ENCODE data around the gene PSME3. TPM values are rescaled to one million over a fixed set of nuclear protein-coding genes. Genes with fewer than 3 reads are reported as not detected.

Gene PSME3
- total RNA-seq, 1 experiment from 2014 or later, result 222 TPM

GRCh38 chr17:42857389-42857788, 24.2 kb downstream of the PSME3 start:
- no peak overlapping the region for H3K27ac ChIP-seq (ENCODE audit: insufficient read length, low read depth, low read length)
- no peak overlapping the region for H4K8ac ChIP-seq (replicated peaks; ENCODE audit: insufficient read length, low read depth, low read length)
- no CpG with 5 or more reads among the region's 1 CpG for whole genome bisulfite sequencing (ENCODE audit: extremely low coverage, insufficient read length, low lambda C conversion rate)
- H2BK12ac ChIP-seq (ENCODE audit: insufficient read length, low read depth, low read length), result no peak overlapping the region
- no peaks in the 10 kb centered on the region for H4K20me1 ChIP-seq (ENCODE audit: control insufficient read depth, insufficient read depth, insufficient read length)
- no peaks in the 10 kb centered on the region for H3K79me1 ChIP-seq (ENCODE audit: insufficient read depth, low read depth, low read length, poor library complexity, severe bottlenecking)
- H3K56ac ChIP-seq (ENCODE audit: insufficient read length, low read depth, low read length), result no peak overlapping the region
- no peak overlapping the region for H3K9ac ChIP-seq (ENCODE audit: extremely low read depth, insufficient read length, low read length)
- H3K9me3 ChIP-seq (ENCODE audit: control insufficient read depth, low read depth, low read length), result no peaks in the 10 kb centered on the region
- TF ChIP-seq, protein P1, sequence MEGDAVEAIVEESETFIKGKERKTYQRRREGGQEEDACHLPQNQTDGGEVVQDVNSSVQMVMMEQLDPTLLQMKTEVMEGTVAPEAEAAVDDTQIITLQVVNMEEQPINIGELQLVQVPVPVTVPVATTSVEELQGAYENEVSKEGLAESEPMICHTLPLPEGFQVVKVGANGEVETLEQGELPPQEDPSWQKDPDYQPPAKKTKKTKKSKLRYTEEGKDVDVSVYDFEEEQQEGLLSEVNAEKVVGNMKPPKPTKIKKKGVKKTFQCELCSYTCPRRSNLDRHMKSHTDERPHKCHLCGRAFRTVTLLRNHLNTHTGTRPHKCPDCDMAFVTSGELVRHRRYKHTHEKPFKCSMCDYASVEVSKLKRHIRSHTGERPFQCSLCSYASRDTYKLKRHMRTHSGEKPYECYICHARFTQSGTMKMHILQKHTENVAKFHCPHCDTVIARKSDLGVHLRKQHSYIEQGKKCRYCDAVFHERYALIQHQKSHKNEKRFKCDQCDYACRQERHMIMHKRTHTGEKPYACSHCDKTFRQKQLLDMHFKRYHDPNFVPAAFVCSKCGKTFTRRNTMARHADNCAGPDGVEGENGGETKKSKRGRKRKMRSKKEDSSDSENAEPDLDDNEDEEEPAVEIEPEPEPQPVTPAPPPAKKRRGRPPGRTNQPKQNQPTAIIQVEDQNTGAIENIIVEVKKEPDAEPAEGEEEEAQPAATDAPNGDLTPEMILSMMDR (conservative IDR thresholded peaks at IDR 0.05), result no peak
- H4K5ac ChIP-seq (ENCODE audit: insufficient read length, low read depth, low read length), result no peak overlapping the region
- no peak overlapping the region for H3K4ac ChIP-seq (ENCODE audit: low read depth, low read length)
- no peak overlapping the region for H2BK20ac ChIP-seq (ENCODE audit: low read depth, low read length, poor library complexity, severe bottlenecking)
- Mint-ChIP-seq H3K9me3 (no peaks in the 10 kb centered on the region), H3K27ac (no peak overlapping the region), H3K4me3 (no peak overlapping the region), H3K4me1 (no peaks in the 10 kb centered on the region), H3K36me3 (ENCODE audit: insufficient read depth in 1 of 3, low read depth in 3 of 3) (no peaks in the 10 kb centered on the region; a peak in 1 of 7 replicates), H3K27me3 (ENCODE audit: low read depth) (peaks cover 2% of the 10 kb centered on the region; the same call in 1 of the 2 replicates)
- no peak overlapping the region for H3T11ph ChIP-seq (ENCODE audit: low read length)
- no peak overlapping the region for H3K4me2 ChIP-seq (ENCODE audit: insufficient read depth, insufficient read length, low read length)
- H4K91ac ChIP-seq (ENCODE audit: insufficient read length, low read depth, low read length), result no peak overlapping the region
- H3K23ac ChIP-seq (ENCODE audit: insufficient read length, low read depth, low read length), result no peak overlapping the region
- H2BK120ac ChIP-seq (ENCODE audit: low read depth, low read length, poor library complexity, severe bottlenecking), result no peak overlapping the region
- H3K79me2 ChIP-seq (ENCODE audit: insufficient read depth, low read length), result no peaks in the 10 kb centered on the region
- no peak overlapping the region for H2BK15ac ChIP-seq (ENCODE audit: low read depth, low read length)
- no peaks in the 10 kb centered on the region for H3K23me2 ChIP-seq (ENCODE audit: insufficient read length, low read depth, low read length, poor library complexity, severe bottlenecking)
- no peak overlapping the region for H3K14ac ChIP-seq (ENCODE audit: insufficient read depth, low read length)
- no peak overlapping the region for H3K18ac ChIP-seq (ENCODE audit: insufficient read length, low read depth, low read length)
- no peak overlapping the region for H2AFZ ChIP-seq (ENCODE audit: low read length)
- no peak overlapping the region for H2AK5ac ChIP-seq (ENCODE audit: insufficient read length, low read length)
- no peak overlapping the region for H2BK5ac ChIP-seq (ENCODE audit: insufficient read length, low read length)
- no peak for DNase-seq
- no peaks in the 10 kb centered on the region for H3K27me3 ChIP-seq (ENCODE audit: insufficient read depth, low read length)
- H3K4me1 ChIP-seq (ENCODE audit: insufficient read depth, low read length), result no peaks in the 10 kb centered on the region
